ENCODE results near the gene ADH5.
"Not testable (repeated sequence)": the region's sequence is repeated elsewhere in the genome, so short reads cannot be mapped to it uniquely, and the experiment has no call there.

ADH5 gene

DNA sequence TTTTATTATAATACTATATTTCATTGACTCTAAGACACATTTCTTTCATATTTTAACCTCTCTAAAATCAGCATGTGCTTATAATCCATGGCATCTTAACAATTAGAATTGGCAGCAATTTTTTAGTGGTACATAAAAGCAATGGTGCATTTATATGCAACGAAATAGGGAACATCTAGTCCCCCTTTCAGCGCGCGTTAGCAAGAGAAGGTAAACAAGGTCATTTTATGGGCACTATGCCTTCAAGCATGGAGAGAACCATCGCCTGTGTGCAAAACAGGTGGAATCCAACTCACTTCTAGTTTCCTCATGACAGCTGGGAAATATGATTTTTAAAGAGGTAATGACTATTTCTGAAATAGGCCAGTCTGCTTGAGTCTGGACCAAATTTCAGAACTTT lies 6.4 kb downstream of the ADH5 start:
- DNase-seq: no peak

DNA sequence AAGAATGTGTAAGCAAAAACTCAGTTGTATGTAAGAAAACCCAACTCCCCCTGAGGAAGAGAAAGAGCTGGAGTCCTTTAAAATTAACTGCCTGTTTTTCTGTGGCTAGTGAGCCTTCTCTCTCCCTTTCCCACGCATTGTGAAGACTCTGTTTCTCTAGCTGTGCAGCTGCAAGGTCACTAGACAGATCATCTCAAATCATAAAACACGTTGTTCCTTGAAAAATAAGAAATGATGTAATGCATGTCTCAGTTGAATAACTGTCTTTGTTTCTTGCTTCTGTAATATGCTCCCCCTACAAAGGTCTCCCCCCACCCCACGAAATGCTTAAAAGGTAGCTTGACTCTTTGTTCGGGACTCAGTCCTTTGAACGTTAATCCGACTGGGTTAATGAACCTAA lies 7.7 kb downstream of the ADH5 start:
- DNase-seq: not testable (repeated sequence)

DNA sequence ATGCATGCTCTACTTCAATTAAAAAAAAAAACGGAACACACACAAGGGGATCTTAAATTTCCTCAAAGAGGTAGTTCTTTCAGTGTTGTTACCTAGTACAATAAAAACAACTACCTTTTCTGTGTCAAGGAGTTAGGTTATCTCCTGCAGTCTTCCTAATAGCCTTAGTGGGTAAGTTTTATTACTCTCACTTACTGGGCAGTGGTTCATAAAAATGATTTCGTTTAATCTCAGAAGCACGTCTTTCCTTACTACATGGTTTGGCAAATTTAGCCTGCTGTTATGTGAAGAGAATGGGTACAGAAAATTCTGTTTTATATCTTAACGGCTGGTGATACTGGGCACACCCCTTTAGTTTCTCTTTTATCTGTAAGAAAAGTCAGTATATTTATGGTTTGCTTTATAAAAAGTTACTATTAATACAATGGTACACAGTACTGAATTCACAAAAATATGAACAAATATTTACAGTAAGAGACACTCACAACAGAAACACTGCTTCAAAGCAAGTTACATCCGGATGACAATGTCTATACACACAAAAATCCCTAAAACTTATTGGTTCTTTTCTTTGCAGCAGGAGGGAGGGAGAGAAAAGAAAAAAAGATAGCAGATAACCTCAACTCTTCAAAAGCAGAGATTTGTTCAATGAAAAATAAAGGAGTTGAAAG lies 8.8 kb downstream of the ADH5 start:
- DNase-seq: no peak

DNA sequence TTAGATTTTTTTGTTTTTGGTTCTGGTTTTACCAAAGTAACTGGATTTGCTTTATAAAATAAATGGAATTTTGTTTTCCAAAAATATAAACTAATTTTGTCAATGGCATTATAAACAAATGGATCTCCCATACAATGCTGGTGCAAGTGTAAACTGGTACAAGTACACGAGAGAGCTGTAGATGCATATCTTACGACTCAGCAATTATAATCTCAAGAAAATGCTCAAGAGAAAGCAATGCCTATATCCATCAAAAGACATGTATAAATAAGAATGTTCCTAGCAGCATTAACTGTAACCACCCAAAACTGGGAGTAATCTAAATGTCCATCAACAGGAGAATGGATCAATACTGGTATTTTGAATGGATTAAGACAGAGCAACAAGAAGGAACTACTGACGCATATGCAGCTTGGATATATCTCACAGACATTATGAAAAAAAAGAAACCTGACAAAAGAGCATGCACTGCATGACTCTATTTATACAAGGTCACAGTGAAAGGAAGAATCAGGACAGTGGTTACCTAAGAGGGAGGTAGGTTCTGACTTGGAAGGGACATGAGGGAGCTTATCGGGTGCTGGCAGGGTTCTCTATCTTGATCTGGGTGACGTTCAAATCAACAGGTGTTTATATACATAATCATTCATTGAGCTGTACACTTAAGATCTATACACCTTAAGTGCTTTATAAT lies 9.5 kb downstream of the ADH5 start:
- no peak for DNase-seq

DNA sequence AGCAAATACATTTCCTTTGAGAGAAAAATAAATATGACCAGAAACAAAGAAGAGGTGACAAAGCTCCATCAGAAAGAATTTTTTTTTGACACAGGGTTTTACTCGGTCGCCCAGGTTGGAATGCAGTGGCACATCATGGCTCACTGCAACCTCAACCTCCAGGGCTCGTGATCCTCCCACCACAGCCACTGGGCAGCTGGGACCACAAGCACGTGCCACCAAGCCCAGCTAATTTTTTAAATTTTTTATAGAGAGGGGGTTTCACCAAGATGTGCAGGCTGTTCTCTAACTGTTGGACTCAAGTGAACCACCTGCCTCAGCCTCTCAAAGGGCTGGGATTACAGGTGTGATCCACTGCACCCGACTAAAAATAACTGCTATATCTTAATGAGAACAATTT lies 10.3 kb downstream of the ADH5 start:
- DNase-seq: no peak

DNA sequence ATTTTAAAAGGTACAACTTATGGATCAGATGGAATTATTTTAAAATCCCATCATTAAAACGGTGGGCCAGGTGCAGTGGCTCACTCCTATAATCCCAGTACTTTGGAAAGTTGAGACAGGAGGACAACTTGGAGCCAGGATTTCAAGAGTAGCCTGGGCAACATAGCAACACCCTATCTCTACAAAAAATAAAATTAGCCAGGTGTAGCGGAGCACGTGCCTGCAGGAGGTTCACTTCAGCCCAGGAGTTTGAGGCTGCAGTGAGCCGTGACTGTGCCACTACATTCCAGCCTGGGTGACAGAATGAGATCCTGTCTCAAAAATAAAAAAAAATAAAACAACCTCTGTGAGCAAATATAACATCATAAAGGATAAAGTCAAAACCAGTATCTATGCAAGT lies 11.4 kb downstream of the ADH5 start:
- DNase-seq: no peak

DNA sequence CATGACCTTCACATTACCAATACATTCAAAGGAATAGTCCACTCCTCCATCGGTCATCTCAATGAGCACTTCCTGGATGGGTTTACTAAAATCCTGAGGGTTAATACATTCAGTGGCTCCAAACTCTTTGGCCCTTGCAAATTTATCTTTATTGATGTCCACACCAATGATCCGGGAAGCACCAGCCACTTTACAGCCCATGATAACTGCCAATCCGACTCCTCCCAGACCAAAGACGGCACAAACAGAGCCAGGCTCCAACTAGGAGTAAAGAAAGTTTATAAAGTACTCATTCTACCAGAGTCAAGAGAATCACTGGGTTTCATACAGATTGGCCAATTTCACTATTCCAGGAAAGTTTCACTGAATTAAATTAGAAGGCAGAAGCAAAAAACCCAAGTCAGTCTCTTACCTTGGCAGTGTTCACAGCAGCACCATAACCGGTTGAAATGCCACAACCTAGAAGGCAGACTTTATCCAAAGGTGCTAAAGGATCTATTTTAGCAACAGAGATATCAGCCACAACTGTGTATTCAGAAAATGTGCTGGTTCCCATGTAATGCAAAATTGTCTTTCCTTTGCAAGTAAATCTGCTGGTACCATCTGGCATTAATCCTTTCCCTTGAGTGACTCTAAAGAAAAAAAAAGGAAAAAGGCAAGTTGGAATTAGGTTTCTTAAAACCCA lies 12.2 kb downstream of the ADH5 start:
- no peak for DNase-seq

DNA sequence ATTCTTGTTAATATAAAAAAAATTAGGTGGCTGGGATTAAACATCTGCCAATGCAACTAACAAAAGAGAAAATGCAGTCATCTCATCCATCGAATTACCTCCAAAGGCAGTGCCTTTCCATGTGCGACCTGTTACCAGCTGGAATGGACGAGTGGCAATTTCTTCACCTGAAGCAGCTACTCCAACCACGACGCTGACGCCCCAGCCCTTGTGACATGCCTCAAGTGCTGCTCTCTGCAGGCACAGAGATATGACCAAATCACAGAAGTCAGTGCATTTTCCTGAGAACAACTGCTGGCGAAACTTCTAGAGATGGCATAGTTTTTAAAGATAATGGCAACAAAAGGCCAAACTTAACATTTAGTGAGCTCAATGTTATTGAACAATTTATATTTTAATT lies 13.8 kb downstream of the ADH5 start:
- no peak for DNase-seq

DNA sequence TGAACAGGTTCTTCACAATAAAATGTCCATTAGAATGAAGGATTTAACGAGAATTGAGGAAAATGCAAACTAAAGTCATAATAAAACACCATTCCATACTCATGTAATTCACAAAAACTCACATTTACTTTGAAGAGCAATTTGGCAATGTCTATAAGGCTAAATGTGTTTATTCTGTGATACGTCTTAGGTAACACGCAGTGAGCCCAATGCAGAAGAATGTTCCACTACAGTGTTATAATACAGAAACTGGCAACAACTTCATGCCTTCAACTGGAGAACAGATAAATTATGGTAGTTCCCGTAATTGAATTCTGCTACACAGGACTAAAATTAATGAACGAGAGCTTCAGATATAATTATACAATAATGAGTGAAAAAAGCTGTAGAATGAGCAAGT lies 17.4 kb downstream of the ADH5 start:
- no peak for DNase-seq

DNA sequence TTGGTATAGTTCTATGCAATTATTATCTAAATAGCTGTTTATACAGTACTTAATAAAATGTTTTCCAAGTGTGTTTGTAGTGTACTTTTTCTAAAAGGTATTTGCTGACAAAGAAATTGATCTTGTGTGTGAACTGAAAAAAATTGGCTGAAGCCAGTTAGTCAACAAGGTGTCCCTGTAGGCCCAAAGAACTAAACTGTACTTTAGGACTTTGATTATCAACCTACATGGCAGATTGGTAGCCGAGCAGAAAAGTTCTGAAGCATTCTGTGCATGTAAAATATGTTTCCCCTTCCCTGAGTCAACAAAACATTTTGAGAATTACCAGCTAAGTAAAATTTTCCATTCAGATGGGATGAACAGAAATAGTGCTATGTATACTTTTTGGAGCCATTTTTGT lies 21.0 kb downstream of the ADH5 start:
- no peak for DNase-seq

DNA sequence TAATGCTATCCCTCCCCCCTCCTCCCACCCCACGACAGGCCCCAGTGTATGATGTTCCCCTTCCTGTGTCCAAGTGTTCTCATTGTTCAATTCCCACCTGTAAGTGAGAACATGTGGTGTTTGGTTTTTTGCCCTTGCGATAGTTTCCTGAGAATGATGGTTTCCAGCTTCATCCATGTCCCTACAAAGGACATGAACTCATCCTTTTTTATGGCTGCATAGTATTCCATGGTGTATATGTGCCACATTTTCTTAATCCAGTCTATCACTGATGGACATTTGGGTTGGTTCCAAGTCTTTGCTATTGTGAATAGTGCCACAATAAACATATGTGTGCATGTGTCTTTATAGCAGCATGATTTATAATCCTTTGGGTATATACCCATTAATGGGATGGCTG lies 23.1 kb downstream of the ADH5 start:
- DNase-seq: not testable (repeated sequence)

DNA sequence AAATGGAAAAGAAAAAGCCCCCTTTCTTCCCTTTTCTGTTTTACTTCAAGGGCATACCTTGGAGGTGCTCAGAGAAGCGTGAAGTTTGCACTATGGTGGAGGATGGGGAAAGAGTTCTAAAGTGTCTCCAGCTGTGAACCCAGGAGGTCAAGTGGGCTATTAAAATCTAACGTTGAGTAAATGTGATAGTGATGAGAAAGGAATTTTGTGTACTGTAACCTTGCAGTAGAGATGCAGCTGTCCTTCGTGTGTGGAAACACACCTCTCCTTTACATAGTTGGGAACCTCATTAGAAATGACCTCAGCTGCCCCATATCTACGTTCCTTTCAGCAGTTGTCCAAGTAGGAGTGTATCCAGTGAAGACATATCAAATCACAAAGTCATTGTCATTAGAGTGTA lies 26.5 kb downstream of the ADH5 start:
- DNase-seq: no peak

DNA sequence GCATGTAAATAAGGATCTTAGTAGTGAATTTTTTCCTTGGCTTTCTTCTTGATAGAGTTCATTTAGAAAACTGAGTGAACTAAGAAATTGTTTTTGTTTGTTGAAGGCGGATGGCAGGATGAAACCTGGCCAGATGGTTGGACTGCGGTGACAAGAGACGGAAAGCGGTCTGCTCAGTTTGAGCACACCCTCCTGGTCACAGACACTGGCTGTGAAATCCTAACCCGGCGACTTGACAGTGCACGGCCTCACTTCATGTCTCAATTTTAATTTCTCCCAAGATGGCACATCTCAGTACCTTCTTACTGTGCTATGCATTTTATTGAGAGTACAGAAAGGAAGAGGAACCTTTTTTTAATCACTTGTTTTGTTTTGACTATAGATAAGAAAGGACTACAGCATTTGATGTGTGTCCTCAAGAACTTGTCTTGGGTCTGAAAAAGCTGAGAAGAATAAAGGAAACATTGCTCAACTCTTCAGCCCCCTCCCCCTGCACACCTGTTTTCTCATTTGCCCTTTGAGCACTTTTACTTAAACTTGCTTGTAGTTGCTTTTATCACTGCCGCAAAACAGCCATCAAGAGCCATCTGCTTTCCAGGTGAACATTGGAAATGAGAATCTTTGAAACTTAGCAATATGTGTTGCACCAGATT lies 27.4 kb downstream of the ADH5 start:
- DNase-seq: no peak

DNA sequence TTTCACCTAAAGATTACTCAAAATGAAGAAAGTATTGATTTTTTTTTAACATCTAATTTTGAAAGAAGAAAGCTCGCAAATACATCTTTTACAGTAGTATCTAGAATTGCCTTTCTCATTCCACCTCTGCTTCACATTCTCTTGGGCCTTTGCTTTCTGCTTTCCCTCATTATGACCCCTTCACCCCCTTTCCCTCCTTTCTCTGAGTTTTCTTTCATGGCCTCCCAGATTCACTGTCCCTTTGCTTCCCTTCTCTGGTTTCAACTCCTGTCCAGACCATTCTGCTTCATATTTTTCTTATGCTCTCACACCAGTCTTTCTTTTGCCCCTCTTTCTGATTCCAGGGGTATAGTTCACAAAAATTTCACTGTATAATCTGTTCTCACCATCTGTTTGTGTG lies 29.0 kb downstream of the ADH5 start:
- no peak for DNase-seq

DNA sequence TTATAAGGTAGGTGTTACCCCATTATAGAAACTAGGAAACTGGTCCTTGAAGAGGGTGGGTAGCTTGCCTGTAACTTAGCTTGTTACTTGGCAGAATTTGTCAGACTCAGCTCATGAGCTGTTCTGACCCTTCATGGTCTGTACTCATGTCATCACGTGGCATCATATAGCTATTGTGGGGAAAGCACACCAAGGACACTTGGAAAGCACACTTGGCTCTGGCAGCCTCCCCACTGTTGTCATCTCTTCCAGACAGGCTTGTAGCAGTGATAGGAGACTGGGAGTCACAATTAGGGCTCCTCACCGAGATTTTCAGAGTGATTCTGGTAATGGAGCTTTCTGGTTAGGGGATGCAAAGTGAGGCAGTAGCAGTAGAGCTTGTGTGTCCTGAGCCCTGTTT lies 30.4 kb downstream of the ADH5 start:
- no peak for DNase-seq

DNA sequence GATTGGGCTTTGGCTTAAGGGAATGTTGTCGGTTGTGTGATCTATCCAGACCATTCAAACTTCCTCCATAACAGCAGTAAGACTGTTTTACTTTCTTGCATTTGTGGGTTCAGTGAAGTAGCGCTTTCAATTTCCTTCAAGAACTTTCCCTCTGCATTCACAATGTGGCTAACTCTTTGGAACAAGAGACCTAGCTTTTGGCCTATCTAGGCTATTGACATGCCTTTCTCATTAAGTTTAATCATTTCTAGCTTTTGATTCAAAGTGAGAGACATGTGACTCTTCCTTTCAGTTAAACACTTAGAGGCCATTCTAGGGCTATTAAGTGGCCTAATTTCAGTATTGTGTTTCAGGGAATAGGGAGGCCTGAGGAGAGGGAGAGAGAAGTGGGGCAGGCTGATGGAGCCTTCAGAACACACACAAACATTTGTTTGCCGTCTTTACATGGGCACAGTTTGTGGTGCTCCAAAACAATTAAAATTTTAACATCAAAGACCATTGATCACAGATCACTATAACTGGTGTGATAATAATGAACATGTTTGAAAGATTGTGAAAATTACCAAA lies 34.1 kb downstream of the ADH5 start:
- DNase-seq: no peak

DNA sequence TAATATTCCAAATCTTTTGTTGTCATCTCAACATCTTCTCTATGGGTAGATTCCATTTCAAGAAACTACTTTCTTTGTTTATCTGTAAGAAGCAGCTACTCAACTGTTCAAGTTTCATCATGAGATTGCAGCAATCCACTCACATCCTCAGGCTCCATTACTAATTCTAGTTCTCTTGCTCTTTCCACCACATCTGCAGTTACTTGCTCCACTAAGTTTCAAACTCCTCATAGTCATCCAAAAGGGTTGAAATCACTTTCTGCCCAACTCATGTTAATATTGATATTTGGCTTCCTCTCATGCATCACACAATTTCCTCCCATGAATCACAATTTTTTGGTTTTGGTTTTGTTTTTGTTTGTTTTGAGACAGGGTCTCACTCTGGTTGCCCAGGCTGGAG lies 35.7 kb downstream of the ADH5 start:
- no peak for DNase-seq

DNA sequence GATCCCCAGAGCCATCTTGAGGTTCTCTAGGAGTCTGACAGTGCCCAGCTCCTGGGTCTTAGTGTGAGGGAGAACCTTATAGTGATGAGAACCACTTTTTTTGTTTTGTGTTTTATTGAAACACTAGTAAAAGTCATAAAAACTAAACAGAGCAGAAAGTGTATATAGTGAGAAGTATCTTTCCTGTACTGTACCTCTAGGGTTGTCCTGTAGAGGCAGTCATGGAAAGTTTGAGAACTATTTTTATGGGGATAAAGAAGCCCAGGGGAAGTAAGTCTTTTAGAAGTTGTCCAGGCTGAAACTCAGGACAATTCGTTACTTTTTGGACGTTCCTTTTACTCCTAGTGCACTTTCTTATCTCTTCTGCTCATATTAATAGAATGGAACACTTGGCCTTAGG lies 40.9 kb downstream of the ADH5 start:
- no peak for DNase-seq

DNA sequence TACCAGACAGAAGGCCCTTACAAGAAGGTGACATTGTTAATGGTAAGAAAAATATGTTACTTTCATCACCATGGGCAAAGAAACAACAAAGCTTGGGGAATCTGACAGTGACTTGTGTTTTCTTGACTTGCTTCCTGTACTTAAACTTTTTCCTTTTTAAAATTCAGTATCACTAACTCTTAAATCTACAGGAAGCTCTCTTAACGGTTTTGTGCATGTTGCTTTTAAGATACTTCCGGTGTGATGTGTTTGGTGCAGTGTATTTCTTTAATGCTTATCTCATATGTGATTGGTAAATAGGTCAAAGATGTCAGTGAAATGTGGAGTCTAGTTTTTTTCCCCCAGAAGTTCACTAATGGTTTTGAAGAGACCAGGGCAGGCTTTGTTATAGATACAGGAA lies 45.2 kb downstream of the ADH5 start:
- no peak for DNase-seq

DNA sequence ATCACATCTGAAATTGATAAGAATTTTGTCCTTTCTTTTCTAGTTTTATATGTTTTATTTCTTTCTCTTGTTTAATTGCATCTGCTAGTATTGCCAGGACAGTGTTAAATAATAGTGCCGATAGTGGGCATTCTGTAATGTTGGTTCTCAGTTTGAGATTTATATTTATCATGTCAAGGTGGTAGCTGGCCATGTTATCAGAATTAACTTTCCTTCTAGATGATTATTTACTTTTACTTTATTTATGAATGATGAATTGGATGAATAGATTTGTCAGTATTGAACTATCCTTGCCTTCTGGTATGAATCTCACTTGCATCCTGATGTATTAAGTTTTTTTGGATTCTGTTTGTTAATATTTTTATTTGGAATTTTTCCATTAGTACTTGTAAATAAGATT lies 50.4 kb downstream of the ADH5 start:
- DNase-seq: no peak

DNA sequence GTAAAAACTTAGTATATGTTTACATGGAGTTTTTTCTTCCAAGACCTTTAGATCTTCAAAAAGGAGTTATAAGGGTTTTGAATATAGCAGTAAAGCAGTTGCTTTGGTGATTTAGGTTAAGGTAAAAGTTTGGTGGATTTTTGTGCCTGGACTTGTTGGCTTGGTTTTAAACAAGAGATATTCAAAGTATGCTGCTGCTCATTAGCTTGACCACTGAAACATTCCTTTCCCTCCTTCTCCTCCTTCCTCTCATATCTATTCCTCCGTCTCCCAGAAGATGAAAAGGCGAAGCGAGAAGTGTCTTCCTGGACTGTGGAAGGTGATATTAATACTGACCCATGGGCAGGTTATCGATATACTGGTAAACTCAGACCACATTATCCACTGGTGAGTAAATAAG lies 54.6 kb downstream of the ADH5 start:
- no peak for DNase-seq

DNA sequence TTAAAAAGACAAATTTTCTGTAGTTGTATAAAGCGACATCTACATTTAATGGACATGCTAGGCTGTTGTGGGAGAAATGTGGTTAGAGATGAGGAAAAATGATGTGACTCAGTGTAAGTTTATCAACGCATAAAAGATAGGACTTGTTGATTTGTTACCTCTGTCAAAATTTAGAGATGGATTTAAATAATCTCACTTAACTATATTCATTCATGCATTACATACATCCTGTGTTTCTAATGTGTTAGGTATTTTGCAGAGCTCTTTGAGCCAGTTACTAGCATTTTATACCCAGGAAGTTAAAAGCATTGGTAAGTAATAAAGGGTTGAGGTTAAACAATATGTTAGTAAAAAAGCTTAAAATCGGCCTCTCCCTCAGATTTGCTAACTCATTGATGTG lies 58.7 kb downstream of the ADH5 start:
- no peak for DNase-seq

DNA sequence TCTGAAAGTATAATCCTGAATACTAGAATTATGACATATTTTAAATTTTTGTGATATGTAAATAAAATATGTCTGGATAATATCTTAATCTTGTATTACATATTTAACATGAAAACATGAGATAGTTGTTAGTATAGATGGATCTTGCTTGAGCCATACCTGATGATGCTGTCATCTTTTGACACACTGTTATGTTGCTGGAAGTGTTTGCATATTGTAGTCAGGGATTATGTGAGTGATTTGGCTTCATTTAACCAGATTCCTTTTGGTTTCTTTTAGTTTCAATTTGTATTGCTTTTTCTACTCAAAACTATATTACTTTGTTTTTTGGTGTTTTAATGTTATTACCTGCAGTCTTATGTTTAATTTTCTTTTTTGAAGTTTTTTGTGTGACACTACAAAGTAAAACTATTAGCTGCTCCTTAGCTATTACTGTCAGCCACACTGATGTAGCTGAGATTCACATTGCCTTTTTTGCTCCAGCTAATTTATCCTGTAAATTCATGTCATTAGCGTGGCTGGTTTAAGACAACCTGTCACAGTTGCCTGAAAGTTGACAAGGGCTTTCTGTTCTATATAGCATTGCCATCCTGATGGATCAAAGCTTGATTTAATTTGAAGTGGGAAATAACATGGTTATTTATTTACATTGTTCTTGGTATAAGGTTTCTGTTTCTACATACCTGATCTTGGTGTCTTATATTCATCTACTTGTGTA lies 59.4 kb downstream of the ADH5 start:
- DNase-seq: no peak
